22Rv1 (cell line): Measurements from ENCODE around the gene LRMDA.

Experiments
- CTCF ChIP-seq: fragments of 450-650 bp; IDR thresholded peaks from 2 replicates; pipeline ENCODE4 v1.5.1; 2017; ENCODE audit warnings: mild to moderate bottlenecking
- ZFX ChIP-seq: fragments of 450-650 bp; IDR thresholded peaks from 2 replicates; pipeline ENCODE4 v1.6.1; 2017; ENCODE audit warnings: antibody characterized with exemption, borderline replicate concordance

DNA sequence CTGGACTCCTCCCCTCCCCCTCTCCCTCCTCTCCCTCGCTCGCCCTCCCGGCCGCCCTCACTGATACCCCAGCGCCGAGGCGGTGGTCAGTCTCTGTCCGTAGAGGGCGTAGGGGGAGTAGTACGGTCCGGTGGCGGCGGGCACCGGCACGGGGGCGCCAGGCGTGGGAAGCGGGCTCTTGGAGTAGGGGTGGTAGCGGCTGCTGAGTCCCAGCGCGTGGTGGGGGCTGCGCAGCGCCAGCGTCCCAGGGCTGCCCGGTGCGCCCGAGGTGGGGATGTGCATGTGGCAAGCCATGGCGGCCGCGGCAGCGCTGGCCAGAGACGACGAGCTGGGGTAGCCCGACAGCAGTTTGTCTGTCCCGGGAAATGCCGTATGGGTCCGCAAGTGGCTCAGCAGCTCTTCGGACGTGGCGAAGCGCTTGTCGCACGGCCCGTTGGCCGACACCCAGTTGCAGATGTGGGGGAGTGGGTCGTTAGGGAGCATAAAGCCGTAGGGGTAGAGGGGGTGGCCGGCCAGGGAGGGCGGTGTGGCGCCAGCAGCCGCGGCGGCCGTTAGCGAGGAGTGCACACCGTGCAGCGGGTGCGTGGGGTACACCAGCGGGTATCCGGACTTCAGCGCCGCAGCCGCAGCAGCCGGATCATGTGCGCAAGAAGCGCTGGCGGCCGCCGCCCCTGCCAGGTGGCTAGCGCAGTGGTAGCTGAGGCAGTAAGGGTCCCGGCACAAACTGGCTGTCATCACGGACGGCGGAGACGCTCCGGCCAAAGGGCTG lies 32.5 kb upstream of the LRMDA start:
- TF ChIP-seq CTCF (no peak), ZFX (no peak)
